ENCODE measurements around the gene DALRD3.

GRCh38 chr3:48974076-48974864 lies 44.1 kb downstream of the DALRD3 start:
- no peak for TF ChIP-seq CTCF (IDR thresholded peaks at IDR 0.05)
- TF ChIP-seq POLR2A (IDR thresholded peaks at IDR 0.05), result no peak
- TF ChIP-seq POLR2AphosphoS5 (IDR thresholded peaks at IDR 0.05), result no peak

Data from stomach (tissue), 4 donors.